Testis (tissue), 2 donors: Measurements from ENCODE around the gene IREB2.

Experiments
- CTCF ChIP-seq, 3 experiments: fragments of 450-650 bp in 2 of 3; fragments of 200-600 bp in 1 of 3; sonication (generic) in 1 of 3; IDR thresholded peaks; one replicate each; pipeline ENCODE4 v1.5.1; 2016 to 2019; ENCODE audit warnings: antibody characterized with exemption in 3 of 3, mild to moderate bottlenecking in 2 of 3, moderate library complexity in 1 of 3
- POLR2A ChIP-seq: fragments of 450-650 bp; IDR thresholded peaks from one replicate; pipeline ENCODE4 v1.6.1; 2017; ENCODE audit warnings: antibody characterized with exemption, mild to moderate bottlenecking, moderate library complexity

DNA sequence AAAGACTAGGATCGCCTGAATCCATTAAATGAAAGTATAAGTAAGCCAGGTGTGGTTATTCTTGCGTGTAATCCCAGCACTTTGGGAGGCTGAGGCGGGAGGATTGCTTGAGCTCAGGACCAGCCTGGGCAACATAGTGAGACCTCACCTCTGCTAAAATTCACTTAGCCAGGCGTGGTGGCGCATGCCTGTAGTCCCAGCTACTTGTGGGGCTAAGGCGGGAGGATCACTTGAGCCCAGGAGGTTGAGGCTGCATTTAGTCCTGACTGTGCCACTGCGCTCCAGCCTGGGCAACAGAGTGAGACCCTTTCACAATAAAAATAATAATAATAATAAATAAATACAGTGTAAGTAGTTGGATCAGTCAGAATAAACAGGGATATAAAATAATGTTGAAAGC lies 43.9 kb downstream of the IREB2 start:
- no peak for TF ChIP-seq POLR2A
- TF ChIP-seq CTCF (IDR thresholded peaks at IDR 0.05), result no peak
